Calu3 (cell line): ENCODE results near the gene ANO4. TPM values are rescaled to one million over a fixed set of nuclear protein-coding genes. Genes with fewer than 3 reads are reported as not detected.

ENCODE experiments used
- BruUV-seq: library from RNA; stranded (reverse); fragments of 400-500 nt; replicated peaks from 2 replicates; lab custom pipeline; 2021; lab: Mats Ljungman, UMichigan
- CTCF ChIA-PET: fragments of 300-600 bp; sonication (Branson Sonifier 250); formaldehyde crosslinking; loops from one replicate; lab custom pipeline; 2022; ENCODE audit warnings: antibody characterized with exemption; lab: Charles Lee
- DNase-seq: peaks from one replicate; pipeline ENCODE4 v3.0.0; 2022
- H3K27ac Mint-ChIP-seq: one replicate; pipeline ENCODE4 v1.8.0; 2022; ENCODE audit warnings: mixed read lengths; ENCODE audit not compliant: unreplicated experiment
- H3K27me3 Mint-ChIP-seq: one replicate; pipeline ENCODE4 v1.8.0; 2022; ENCODE audit warnings: mixed read lengths; ENCODE audit not compliant: unreplicated experiment
- H3K36me3 Mint-ChIP-seq: one replicate; pipeline ENCODE4 v1.8.0; 2022; ENCODE audit warnings: mild to moderate bottlenecking, moderate library complexity, mixed read lengths; ENCODE audit not compliant: insufficient read depth, unreplicated experiment
- H3K4me1 Mint-ChIP-seq: one replicate; pipeline ENCODE4 v1.8.0; 2022; ENCODE audit warnings: mild to moderate bottlenecking, low read depth, mixed read lengths; ENCODE audit not compliant: unreplicated experiment
- H3K4me3 Mint-ChIP-seq: one replicate; pipeline ENCODE4 v1.8.0; 2022; ENCODE audit warnings: mild to moderate bottlenecking, low read depth, moderate library complexity, mixed read lengths; ENCODE audit not compliant: unreplicated experiment
- H3K9me3 Mint-ChIP-seq: one replicate; pipeline ENCODE4 v1.8.0; 2022; ENCODE audit warnings: low read depth, mixed read lengths; ENCODE audit not compliant: unreplicated experiment
- CTCF ChIP-seq: fragments of 200-600 bp; IDR thresholded peaks from one replicate; pipeline ENCODE4 v1.8.0; 2022; ENCODE audit warnings: antibody characterized with exemption; ENCODE audit not compliant: unreplicated experiment
- intact Hi-C: fragments of 100-400 bp; cut with micrococcal nuclease; formaldehyde crosslinking; loops from one replicate; pipeline ENCODE4 v1.10.0; 2022; ENCODE audit not compliant: unreplicated experiment
- total RNA-seq: library from RNA; stranded (reverse); gene quantifications from 2 replicates; pipeline ENCODE4 v1.2.3, GENCODE V29; 2022

Gene ANO4
- total RNA-seq, 1 experiment from 2014 or later: 1.9 TPM

DNA sequence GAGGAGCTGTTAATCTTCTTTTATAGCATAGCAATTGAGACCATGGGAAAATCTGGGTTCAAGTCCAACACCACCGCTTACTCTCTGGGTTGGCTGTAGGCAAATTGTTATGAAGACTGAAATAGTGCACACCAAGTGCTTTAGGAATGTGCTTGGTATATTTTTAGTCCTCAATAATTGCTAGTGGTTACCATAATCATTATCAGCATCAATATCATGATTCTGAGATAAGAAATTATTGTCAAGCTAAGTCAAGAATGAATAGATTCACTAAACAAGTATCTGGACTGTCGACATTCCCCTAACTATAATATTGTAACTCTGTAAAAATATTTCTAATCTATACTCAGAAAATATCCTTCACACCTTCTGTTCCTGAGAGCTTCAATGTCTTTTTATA is 48.5 kb downstream of the ANO4 start:
- TF ChIP-seq CTCF: no peak
- Mint-ChIP-seq H3K36me3 (no peaks in the 10 kb centered on the region), H3K4me3 (no peak overlapping the region), H3K27ac (no peak overlapping the region), H3K4me1 (peaks cover 14% of the 10 kb centered on the region), H3K27me3 (no peaks in the 10 kb centered on the region), H3K9me3 (peaks cover 9% of the 10 kb centered on the region)
- no peak for DNase-seq
- BruUV-seq: no TSS peak
- CTCF ChIA-PET: no interaction called here
- intact Hi-C loops: no loop called here

DNA sequence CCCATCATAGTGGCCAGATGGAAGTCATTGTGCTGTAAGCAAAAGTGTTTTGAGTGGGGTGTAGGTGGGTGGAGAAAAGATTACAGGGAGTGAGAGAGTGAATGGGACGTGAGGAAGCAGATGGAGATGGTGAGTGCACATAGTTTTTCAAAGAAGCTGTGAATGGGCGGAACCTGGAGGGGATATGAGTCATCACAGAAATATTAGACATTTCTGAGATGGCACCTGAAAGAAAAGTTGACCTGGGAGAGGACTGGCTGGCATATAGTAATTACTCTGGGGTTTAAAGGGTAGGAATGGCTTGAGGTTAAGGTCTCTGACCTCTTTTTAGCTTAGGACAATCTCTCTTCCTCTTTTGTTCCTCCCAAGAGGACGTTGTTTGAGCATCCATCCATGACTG is 50.5 kb downstream of the ANO4 start:
- CTCF ChIA-PET: no interaction called here
- Mint-ChIP-seq H3K4me1 (peaks cover 14% of the 10 kb centered on the region), H3K27me3 (no peaks in the 10 kb centered on the region), H3K4me3 (no peak overlapping the region), H3K27ac (no peak overlapping the region), H3K36me3 (no peaks in the 10 kb centered on the region), H3K9me3 (peaks cover 9% of the 10 kb centered on the region)
- TF ChIP-seq CTCF: no peak
- intact Hi-C loops: no loop called here
- no peak for DNase-seq
- no TSS peak for BruUV-seq

DNA sequence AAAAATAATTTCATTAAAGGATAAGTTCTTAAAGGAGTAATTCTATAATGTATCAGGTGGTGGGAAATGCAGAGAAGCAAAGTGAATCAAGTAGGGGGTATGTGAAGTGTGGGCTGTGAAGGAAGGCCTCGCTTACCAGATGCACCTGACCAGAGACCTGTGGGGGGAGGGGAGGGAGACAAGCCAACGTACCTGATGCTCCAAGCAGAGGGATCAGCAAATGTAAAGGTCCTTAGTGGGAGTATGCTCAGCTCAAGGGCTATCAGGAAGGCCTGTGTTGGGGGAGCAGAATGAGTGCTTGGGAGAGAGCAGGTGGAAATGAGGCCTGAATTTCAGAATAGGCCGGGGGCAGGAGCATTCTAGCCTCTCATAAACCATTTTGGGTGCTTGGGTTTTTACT is 57.1 kb downstream of the ANO4 start:
- no peak for DNase-seq
- intact Hi-C loops: no loop called here
- H3K9me3 Mint-ChIP-seq: no peaks in the 10 kb centered on the region
- no peak overlapping the region for H3K4me3 Mint-ChIP-seq
- H3K36me3 Mint-ChIP-seq: no peaks in the 10 kb centered on the region
- no TSS peak for BruUV-seq
- CTCF ChIA-PET: no interaction called here
- no peak for TF ChIP-seq CTCF
- no peaks in the 10 kb centered on the region for H3K4me1 Mint-ChIP-seq
- H3K27me3 Mint-ChIP-seq: no peaks in the 10 kb centered on the region
- H3K27ac Mint-ChIP-seq: no peak overlapping the region

GRCh38 chr12:100857418-100857817 is 62.8 kb downstream of the ANO4 start:
- no peak overlapping the region for H3K27ac Mint-ChIP-seq
- no TSS peak for BruUV-seq

More at GRCh38 chr12:100857418-100857817, 62.8 kb downstream of the ANO4 start:
- no peaks in the 10 kb centered on the region for H3K27me3 Mint-ChIP-seq
- H3K36me3 Mint-ChIP-seq: no peaks in the 10 kb centered on the region
- intact Hi-C loops: no loop called here
- H3K4me1 Mint-ChIP-seq: peaks cover 12% of the 10 kb centered on the region
- no peaks in the 10 kb centered on the region for H3K9me3 Mint-ChIP-seq
- CTCF ChIA-PET: no interaction called here
- DNase-seq: no peak
- no peak for TF ChIP-seq CTCF
- H3K4me3 Mint-ChIP-seq: no peak overlapping the region
